ENCODE results near the gene DNAJC22. TPM values are rescaled to one million over a fixed set of nuclear protein-coding genes. Genes with fewer than 3 reads are reported as not detected.

The DNAJC22 gene
- total and polyA plus RNA-seq, 2 of the 13 experiments (the other 11 are each of a cell fraction or from before 2014, with no cell fraction given): 25.2 to 31.7 TPM

- TF ChIP-seq SAFB2 (CRISPR knock-in tag; IDR thresholded peaks at IDR 0.05; ENCODE audit: borderline replicate concordance, low read depth): no peak
- TF ChIP-seq ZMAT3 (CRISPR knock-in tag; conservative IDR thresholded peaks at IDR 0.05): 0 out of 2 replicates have a peak, but pooled peaks have one; percentile 34
- TF ChIP-seq ZNF687 (CRISPR knock-in tag; IDR thresholded peaks at IDR 0.05): peak; percentile 53; the same call in 1 of the 2 replicates
- TF ChIP-seq MNT (IDR thresholded peaks at IDR 0.05): no peak
- TF ChIP-seq THAP8 (CRISPR knock-in tag; IDR thresholded peaks at IDR 0.05; ENCODE audit: borderline replicate concordance): no peak
- no peak for TF ChIP-seq PBX3 (CRISPR knock-in tag; IDR thresholded peaks at IDR 0.05; ENCODE audit: borderline replicate concordance)
- peak; percentile 45; the same call in 1 of the 2 replicates for TF ChIP-seq NRL (CRISPR knock-in tag; IDR thresholded peaks at IDR 0.05; ENCODE audit: borderline replicate concordance)
- TF ChIP-seq STAG1 (CRISPR knock-in tag; IDR thresholded peaks at IDR 0.05): 0 out of 2 replicates have a peak, but pooled peaks have one; percentile 24
- TF ChIP-seq CBX5 (CRISPR knock-in tag; IDR thresholded peaks at IDR 0.05; ENCODE audit: borderline replicate concordance): 0 out of 2 replicates have a peak, but pooled peaks have one; percentile 44
- no peak for TF ChIP-seq ZNF44 (CRISPR knock-in tag; IDR thresholded peaks at IDR 0.05)
- TF ChIP-seq LCORL (IDR thresholded peaks at IDR 0.05): no peak
- TF ChIP-seq LCORL (CRISPR knock-in tag; IDR thresholded peaks at IDR 0.05): 0 out of 2 replicates have a peak, but pooled peaks have one; percentile 17
These were observed 9.8 kb upstream of the DNAJC22 start, which contains the start of gene C1QL4 (continued) for GRCh38 chr12:49336645-49337584.
